Measurements from ENCODE around the gene DAP.
"Not testable (repeated sequence)": the region's sequence is repeated elsewhere in the genome, so short reads cannot be mapped to it uniquely, and the experiment has no call there.

Gene DAP

DNA sequence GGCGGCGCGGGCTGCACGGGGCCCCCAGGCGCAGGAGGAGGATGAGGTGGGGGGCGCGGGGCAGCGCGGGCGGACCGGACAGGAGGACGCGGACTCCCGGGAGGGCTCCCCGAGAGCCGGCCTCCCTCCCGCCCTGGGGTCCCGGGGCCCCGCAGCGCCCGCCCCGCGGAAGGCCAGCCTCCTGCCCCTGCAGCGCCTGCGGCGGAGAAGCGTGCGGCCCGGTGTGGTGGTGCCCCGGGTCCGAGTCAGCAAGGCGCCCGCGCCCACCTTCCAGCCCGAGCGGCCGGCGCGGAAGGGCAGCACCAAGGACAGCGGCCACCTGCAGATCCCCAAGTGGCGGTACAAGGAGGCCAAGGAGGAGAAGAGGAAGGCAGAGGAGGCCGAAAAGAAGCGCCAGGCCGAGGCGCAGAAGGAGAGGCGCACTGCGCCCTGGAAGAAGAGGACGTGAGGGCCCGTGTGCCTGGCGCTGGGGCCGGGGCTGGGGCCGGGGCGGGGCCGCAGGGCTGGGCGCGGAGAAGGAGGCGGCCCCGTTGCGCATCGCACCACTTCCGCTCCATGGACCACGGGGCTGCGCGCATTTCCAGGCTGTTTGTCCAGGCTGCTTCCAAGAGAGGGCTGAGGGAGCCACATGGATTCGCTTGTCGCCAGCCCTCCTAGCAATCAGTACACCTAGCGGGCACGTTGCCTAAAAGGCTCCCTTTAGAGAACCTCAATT is 111.2 kb downstream of the DAP start:
- DNase-seq = no peak

GRCh38 chr5:10648806-10649665 is 112.0 kb downstream of the DAP start:
- no peak for DNase-seq

- no peak for DNase-seq
These were observed 113.4 kb downstream of the DAP start for GRCh38 chr5:10647640-10648039.

DNA sequence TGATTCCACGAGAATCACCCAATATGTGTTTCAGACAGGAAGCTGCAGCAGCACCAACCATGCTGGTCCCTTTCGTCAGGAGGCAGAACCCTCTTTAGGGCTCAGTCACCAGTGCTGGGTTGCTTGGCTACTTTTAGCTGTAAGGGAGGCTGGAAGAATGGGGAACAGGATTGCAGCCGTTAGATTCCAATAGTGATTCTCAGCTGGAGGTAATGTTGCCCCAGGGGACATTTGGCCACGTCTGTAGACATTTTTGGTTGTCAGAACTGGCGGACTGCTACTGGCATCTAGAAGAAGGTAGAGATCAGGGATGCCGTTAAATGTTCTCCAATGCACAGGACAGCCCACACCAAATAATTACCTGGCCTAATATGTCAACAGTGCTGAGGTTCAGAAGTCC is 115.4 kb downstream of the DAP start:
- DNase-seq = no peak

DNA sequence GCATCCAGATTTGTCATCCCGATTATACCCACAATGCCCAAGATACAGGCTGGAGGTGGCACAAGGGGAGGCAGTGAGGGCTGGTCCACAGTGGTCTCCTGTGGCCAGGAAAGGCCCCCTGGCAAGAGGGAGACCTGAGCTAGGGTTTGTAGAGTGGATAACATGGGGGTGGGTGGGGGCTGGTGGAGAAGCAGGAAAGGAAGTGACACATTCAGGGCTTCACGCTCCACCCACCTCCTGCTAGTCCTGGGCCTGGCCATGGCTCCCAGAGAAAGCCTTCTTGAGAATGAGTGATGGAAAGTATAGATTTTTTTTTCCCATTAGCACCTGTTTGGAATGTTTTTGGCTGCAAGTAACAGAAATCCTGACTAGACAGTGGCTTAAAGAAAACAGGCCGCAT is 115.9 kb downstream of the DAP start:
- no peak for DNase-seq

- no peak for DNase-seq
These were observed 116.8 kb downstream of the DAP start for GRCh38 chr5:10644192-10644591.

GRCh38 chr5:10642367-10642766 is 118.7 kb downstream of the DAP start:
- no peak for DNase-seq

DNA sequence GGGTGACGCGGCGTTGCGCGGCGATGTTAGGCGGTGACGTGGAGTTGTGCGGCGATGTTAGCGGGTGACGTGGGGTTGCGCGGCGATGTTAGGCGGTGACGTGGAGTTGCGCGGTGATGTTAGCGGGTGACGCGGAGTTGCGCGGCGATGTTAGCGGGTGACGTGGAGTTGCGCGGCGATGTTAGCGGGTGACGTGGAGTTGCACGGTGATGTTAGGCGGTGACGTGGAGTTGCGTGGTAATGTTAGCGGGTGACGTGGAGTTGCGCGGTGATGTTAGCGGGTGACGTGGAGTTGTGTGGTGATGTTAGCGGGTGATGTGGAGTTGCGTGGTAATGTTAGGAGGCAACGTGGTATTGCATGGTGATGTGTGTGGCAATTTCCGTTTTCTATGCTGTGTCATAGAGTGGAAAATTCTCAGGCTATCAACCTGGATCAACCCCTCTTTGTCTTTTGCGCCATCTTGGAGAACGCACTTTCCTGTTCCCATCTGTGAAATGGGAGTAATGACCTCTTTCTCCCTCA is 121.1 kb downstream of the DAP start:
- no peak for DNase-seq

- not testable (repeated sequence) for DNase-seq
These were observed 122.3 kb downstream of the DAP start for GRCh38 chr5:10638723-10639122.

DNA sequence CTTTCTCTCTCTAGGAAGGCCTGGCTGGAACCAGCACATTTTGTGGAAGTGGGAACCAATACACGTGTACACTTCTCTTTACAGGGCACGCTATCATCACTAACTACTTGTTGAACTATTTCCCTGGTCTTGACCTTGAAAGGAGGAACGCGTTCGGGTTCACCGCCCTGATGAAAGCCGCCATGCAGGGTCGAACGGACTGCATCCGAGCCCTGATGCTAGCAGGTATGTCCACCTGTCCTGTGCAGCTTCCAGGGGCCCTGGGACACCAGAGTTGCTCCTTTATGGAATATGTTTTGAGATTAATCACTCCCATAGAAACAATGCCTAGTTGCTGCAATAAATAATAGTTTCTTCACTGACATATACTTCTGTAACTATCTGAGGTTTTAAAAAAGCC is 123.1 kb downstream of the DAP start:
- DNase-seq = no peak

DNA sequence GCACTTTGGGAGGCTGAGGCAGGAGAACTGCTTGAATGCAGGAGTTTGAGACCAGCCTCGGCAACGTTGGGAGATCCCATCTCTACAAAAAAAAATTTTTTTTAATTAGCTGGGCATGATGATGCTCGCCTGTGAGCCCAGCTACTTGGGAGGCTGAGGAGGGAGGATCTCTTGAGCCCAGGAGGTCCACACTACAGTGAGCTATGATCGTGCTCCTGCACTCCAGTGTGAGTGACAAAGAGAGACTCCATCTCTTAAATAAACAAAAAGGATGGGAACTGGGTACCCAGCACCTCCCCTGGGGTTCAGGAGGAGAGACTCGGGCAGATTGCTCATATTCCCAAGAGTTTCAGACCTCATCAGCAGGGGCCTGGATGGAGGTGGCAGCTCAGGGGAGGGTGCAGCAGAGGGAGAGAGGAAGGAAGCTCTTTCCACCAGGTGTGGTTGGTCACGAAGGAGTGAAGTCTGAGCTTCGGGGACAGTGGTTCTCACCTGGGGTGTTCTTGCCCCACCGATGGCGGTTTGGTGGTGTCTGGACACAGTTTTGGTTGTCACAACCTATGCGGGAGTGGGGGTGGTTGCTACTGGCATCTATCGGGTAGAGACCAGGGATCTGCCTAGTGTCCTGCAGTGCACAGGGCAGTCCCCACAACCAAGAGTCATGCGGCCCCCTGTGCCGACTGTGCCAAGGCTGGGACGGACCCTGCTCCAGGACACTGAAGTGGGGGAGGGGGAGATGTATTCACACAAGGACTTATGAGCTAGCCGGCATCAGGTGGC is 124.5 kb downstream of the DAP start:
- DNase-seq = no peak

GRCh38 chr5:10635867-10636350 is 125.1 kb downstream of the DAP start:
- no peak for DNase-seq

DNA sequence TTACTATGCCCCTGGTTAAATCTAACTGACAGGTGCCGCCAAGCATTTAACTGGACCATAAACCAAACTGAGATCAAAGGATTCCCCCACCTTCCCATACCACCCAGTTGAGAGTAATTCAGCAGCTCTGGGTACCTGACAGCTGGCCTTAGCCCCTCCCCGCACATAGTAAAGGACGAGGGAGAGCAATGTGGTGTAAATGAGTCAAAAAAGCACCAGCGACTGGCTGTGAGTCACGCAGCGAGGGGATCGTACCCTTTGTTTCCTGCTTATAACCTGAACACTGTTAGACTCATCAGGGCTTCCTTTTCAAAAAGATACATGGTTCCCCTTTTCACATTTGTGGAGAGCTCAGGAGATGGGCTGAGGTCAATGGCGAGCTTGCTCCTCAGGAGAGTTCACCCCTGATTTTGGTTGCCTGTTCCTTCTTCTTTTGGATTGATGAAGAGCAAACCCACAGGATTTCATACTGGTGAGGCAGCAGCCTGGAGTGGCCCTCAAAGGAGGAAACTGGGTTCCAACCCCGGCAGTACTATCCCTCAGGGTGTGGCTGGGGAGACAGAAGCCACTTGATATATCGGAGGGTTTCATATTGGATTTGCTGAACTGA is 125.7 kb downstream of the DAP start:
- no peak for DNase-seq

DNA sequence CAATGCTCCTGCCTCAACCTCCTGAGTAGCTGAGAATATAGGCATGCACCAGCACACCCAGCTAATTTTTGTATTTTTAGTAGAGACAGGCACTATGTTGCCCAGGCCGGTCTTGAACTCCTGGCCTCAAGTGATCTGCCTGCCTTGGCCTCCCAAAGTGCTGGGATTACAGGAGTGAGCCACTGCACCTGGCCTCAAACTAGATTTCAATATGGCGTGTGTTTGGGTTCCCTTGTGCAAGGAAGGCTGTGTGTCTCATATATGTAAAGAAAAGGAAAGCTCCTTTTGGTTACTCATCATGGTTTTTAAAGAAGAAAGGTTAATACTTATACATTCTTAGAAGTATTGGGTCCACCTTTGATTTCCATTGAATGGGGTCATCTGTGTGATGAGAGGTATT is 126.5 kb downstream of the DAP start:
- no peak for DNase-seq

GRCh38 chr5:10634050-10634449 is 127.0 kb downstream of the DAP start:
- no peak for DNase-seq

DNA sequence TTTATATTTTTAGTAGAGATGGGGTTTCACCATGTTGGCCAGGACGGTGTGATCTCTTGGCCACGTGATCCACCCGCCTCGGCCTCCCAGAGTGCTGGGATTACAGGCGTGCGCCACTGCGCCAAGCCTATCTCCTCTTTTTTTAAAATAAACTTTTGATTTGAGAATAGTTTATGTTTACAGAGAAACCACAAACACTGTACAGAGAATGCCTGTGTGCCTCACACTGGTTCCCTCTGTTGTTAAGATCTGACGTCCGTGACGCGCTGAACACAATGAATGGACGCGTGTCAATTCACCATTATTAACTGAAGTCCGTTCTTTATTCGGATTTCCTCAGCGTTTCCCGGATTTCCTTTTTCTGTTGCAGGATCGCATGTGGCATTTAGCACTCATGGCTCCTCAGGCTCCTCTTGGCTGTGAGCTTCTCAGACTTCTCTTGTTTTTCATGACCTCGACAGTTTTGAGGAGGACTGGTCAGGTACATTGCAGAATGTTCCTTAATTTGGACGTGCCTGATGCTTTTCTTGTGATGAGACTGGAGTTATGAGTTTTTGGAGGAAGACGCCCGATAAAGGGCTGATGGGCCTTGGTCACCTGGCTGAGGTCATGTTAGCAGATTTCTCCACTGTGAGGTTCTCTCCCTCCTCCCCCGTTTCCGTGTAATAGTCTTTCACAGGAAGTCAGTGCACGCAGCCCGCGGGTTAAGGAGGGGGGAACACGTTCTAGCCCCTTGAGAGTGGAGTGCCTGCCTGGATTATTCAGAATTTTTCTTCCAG is 127.6 kb downstream of the DAP start:
- DNase-seq = no peak

DNA sequence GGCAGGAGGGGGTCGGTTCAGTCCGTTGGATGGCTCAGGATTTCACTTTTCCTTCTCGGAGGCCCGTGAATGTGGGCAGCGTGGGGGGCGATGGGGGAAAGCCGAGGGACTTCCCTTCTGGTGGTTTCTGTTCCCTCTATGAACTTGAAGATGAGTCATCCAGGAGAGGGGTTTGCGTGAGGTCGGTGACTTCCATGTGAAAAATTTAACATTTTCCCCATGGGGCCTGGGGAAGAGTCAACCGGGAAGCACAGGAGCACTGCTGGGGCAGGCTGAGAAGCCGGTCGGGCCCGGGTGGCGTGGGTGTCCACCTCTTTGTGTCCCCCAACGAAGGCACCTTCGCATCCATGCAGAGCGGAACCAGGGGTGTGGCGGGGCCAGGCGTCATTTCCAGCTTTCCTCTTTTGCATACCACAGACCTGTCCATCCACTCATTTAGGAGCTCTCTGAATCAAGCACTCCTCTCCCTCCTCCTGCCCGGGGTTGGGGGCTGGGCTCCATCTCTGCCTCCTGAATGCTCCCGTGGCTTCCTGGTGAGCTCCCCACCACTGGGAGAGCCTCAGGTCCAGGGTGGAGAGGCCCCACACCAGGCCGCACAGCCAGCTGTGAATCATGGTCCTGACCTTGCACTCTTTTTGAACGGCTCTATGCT is 128.8 kb downstream of the DAP start:
- no peak for DNase-seq

- no peak for DNase-seq
These were observed 129.6 kb downstream of the DAP start for GRCh38 chr5:10631316-10631996.

DNA sequence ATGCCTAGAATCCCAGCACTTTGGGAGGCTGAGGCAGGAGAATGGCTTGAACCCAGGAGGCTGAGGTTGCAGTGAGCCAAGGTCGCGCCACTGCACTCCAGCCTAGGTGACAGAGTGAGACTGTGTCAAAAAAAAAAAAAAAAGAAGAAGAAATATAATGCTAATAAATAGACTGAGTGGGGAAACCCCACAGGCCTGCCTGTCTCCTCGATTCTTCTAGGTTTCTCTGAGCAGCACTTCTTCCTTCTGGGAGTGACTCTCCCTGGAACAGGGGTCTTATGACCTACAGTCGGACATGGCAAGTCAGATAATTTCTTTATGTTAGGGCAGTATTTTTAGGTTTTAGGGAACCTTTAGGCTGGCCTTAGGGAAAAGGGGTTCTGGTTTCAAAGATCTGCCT is 130.3 kb downstream of the DAP start:
- DNase-seq = not testable (repeated sequence)

- no peak for DNase-seq
These were observed 130.9 kb downstream of the DAP start for GRCh38 chr5:10630126-10630525.

DNA sequence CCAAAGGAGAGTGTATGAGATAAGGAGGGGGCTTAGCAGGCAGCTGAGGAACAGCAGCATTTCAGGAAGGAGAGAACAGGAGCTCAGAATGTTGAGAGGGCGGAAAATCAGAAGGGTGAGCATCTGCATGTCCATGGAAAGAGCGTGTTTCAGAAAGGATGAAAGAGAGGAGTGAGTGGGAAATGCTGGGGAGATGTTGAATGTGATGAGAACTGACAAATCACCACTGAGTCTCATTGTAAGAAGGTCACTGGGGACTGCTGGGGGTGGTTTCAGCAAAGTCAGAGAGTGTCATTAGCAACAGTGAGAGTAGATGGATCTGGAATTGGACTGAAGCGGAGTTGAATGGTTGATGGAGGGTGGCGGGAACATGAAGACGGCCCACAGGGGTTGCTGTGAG is 131.4 kb downstream of the DAP start:
- DNase-seq = no peak

Measured in SW 1271 (cell line).